ENCODE results near the gene KRTAP21-1. TPM values are rescaled to one million over a fixed set of nuclear protein-coding genes. Genes with fewer than 3 reads are reported as not detected.

The KRTAP21-1 gene
- total RNA-seq, 3 donors from 2014 or later: not detected

GRCh38 chr21:30760776-30761175, 5.5 kb upstream of the KRTAP21-1 start:
- no peaks in the 10 kb centered on the region for H3K4me1 ChIP-seq
- intact Hi-C loops (cut with DNase I; ENCODE audit: low total_unique reads): no loop called here

GRCh38 chr21:30758306-30758705, 3.1 kb upstream of the KRTAP21-1 start:
- TF ChIP-seq POLR2A (IDR thresholded peaks at IDR 0.05) (no peak), POLR2AphosphoS5 (IDR thresholded peaks at IDR 0.05) (no peak)
- TF ChIP-seq, protein P1, sequence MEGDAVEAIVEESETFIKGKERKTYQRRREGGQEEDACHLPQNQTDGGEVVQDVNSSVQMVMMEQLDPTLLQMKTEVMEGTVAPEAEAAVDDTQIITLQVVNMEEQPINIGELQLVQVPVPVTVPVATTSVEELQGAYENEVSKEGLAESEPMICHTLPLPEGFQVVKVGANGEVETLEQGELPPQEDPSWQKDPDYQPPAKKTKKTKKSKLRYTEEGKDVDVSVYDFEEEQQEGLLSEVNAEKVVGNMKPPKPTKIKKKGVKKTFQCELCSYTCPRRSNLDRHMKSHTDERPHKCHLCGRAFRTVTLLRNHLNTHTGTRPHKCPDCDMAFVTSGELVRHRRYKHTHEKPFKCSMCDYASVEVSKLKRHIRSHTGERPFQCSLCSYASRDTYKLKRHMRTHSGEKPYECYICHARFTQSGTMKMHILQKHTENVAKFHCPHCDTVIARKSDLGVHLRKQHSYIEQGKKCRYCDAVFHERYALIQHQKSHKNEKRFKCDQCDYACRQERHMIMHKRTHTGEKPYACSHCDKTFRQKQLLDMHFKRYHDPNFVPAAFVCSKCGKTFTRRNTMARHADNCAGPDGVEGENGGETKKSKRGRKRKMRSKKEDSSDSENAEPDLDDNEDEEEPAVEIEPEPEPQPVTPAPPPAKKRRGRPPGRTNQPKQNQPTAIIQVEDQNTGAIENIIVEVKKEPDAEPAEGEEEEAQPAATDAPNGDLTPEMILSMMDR (IDR thresholded peaks at IDR 0.05): no peak
- H3K36me3 ChIP-seq: no peaks in the 10 kb centered on the region
- H3K4me3 ChIP-seq: no peak overlapping the region
- no peaks in the 10 kb centered on the region for H3K9me3 ChIP-seq
- intact Hi-C loops (cut with DNase I; ENCODE audit: low total_unique reads): no loop called here
- no peak overlapping the region for H3K27ac ChIP-seq
- no peaks in the 10 kb centered on the region for H3K4me1 ChIP-seq
- H3K27me3 ChIP-seq: no peaks in the 10 kb centered on the region
- no peak for DNase-seq (ENCODE audit: low spot score in 2 of 2)

More at GRCh38 chr21:30760776-30761175, 5.5 kb upstream of the KRTAP21-1 start:
- no peak for TF ChIP-seq POLR2AphosphoS5 (IDR thresholded peaks at IDR 0.05)
- Histone ChIP-seq H3K36me3 (no peaks in the 10 kb centered on the region), H3K27me3 (no peaks in the 10 kb centered on the region), H3K9me3 (no peaks in the 10 kb centered on the region), H3K27ac (no peak overlapping the region), H3K4me3 (no peak overlapping the region)
- DNase-seq (ENCODE audit: low spot score in 2 of 2): no peak

GRCh38 chr21:30747159-30747558, 8.1 kb downstream of the KRTAP21-1 start, which contains the start of gene KRTAP21-2:
Gene KRTAP21-2, minus strand, starts transcription at chr21:30747259. Its CDS starts 57 bp downstream, at chr21:30747202.
- intact Hi-C loops (cut with DNase I; ENCODE audit: low total_unique reads): loop anchor here (5.0 kb wide), 1 partner anchor 135 kb away; the partner anchor contains the start of gene KRTAP11-1

DNA sequence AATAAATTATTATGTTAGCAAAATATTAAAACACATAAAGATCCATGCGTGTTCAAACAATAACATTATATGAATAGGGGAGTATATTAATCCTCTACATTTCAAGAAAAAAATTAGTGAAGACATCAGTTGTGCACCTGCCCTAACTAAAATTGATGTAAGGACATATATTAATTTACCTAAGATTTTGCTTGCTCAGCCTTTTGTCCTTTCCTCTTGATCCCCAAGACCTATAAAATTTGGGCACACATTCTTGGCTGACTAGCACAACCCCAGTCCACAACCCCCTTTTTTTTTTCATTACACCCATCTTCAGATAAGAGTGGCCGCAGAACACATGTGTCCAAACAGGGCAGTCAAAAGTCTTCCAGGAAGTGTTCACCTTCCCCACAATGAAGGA, 14.8 kb downstream of the KRTAP21-1 start:
- no peak for DNase-seq (ENCODE audit: low spot score in 2 of 2)
- Histone ChIP-seq H3K4me1 (no peaks in the 10 kb centered on the region), H3K27me3 (no peaks in the 10 kb centered on the region), H3K36me3 (no peaks in the 10 kb centered on the region), H3K9me3 (no peaks in the 10 kb centered on the region), H3K27ac (no peak overlapping the region), H3K4me3 (no peak overlapping the region)
- intact Hi-C loops (cut with DNase I; ENCODE audit: low total_unique reads): no loop called here
- TF ChIP-seq, protein P1 (IDR thresholded peaks at IDR 0.05): no peak
- TF ChIP-seq POLR2A (IDR thresholded peaks at IDR 0.05) (no peak), POLR2AphosphoS5 (IDR thresholded peaks at IDR 0.05) (no peak)

More at GRCh38 chr21:30747159-30747558, 8.1 kb downstream of the KRTAP21-1 start, which contains the start of gene KRTAP21-2:
- Histone ChIP-seq H3K4me3 (no peak within 1 kb of the TSS), H3K4me1 (no peaks in the 10 kb centered on the region), H3K27ac (no peak within 1 kb of the TSS), H3K27me3 (no peaks in the 10 kb centered on the region), H3K9me3 (no peaks in the 10 kb centered on the region), H3K36me3 (no peaks in the 10 kb centered on the region)
- TF ChIP-seq, protein P1 (IDR thresholded peaks at IDR 0.05): no peak
- no peak for TF ChIP-seq POLR2A (IDR thresholded peaks at IDR 0.05)
- TF ChIP-seq POLR2AphosphoS5 (IDR thresholded peaks at IDR 0.05): no peak
- DNase-seq (ENCODE audit: low spot score in 2 of 2): no peak

DNA sequence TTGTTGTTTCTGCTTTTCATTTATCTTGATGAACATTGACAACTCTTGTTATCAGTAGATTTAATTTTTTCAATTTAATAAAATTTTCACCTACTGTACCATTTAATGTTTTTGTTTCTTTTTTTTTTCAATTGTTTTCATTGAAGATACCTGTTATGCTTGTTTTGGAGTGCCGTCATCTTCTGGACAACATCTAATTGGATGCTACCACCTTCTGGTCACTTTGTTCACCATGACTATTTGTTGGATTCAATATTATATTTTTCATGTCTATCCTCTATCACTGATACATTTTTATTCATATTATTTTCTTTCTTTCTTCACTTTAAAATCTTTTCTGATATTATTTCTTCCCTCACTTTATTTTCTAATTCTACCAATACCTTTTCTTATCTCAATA, 22.2 kb downstream of the KRTAP21-1 start:
- intact Hi-C loops (cut with DNase I; ENCODE audit: low total_unique reads): no loop called here
- H3K4me3 ChIP-seq: no peak overlapping the region
- H3K27me3 ChIP-seq: no peaks in the 10 kb centered on the region
- no peak overlapping the region for H3K27ac ChIP-seq
- DNase-seq (ENCODE audit: low spot score in 2 of 2): no peak
- H3K4me1 ChIP-seq: no peaks in the 10 kb centered on the region
- TF ChIP-seq POLR2AphosphoS5 (IDR thresholded peaks at IDR 0.05) (no peak), POLR2A (IDR thresholded peaks at IDR 0.05) (no peak)
- TF ChIP-seq, protein P1 (IDR thresholded peaks at IDR 0.05): no peak
- no peaks in the 10 kb centered on the region for H3K9me3 ChIP-seq
- no peaks in the 10 kb centered on the region for H3K36me3 ChIP-seq

DNA sequence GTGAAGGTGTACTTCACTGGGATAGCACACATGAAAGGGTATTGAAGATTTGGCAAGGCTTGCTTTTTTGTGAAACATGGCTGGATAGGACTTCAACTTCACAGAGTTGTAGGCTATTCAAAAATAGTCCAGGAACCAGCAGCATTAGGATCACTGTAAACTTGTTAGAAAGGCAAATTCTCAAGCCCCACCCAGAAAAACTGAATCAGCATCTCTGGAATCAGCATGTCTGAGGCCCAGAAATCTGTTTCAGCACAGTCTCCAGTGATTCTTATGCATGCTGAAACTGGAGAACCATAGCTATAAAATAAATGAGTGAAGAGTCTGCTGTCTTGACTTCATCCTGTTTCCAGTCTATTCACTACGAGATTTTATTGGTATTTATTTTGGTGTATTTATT, 28.5 kb downstream of the KRTAP21-1 start:
- Histone ChIP-seq H3K4me1 (no peaks in the 10 kb centered on the region), H3K27me3 (no peaks in the 10 kb centered on the region), H3K36me3 (no peaks in the 10 kb centered on the region), H3K27ac (no peak overlapping the region), H3K4me3 (no peak overlapping the region), H3K9me3 (no peaks in the 10 kb centered on the region)
- TF ChIP-seq, protein P1 (IDR thresholded peaks at IDR 0.05): no peak
- no peak for TF ChIP-seq POLR2AphosphoS5 (IDR thresholded peaks at IDR 0.05)
- TF ChIP-seq POLR2A (IDR thresholded peaks at IDR 0.05): no peak
- DNase-seq (ENCODE audit: low spot score in 2 of 2): no peak
- intact Hi-C loops (cut with DNase I; ENCODE audit: low total_unique reads): no loop called here

All from breast epithelium (tissue), 4 donors.